ENCODE results near the gene MT1G.
"Not testable (repeated sequence)": the region's sequence is repeated elsewhere in the genome, so short reads cannot be mapped to it uniquely, and the experiment has no call there.

Gene MT1G

DNA sequence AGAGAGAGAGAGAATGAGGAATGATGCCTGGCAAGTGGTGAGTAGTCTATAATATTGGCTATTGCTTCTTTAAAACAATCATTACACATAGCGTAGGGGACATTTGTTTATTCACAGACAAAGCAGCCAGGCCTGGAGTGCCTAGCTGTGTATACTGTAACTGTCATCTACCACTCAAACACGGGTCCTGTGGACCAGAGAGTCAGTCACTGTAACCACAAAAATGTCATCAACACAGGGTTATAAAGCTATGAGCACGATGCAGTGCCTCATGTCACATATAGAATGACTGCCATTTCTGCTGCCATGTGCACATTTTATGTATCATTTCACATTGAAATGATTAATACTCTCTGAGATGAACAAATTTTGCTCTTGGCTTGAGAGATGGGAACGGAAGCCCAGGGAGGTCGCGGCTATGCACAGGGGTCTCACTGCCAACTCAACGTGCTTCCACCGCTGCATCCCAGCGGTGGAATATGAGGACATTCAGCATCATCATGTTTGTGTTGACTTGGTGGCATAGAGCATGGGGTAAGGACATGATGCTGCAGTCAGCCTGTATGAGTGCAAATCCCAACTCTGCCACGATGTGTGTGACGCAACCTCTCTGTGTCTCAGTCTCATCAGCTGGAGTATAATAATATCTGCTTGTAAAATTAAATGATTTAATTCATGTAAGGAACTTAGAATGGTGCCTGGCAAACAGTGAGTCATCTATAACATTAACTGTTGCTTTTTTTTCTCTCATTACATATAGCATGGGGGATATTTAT is 5.1 kb upstream of the MT1G start:
- no peak overlapping the region for H3K4me3 ChIP-seq (ENCODE audit: low read depth, low read length)
- H3K4me1 ChIP-seq (ENCODE audit: control insufficient read depth, insufficient read depth, low read length) = no peaks in the 10 kb centered on the region
- no peak overlapping the region for H3K27ac ChIP-seq (ENCODE audit: extremely low read depth, low read depth, low read length)
- POLR2A ChIA-PET = interaction anchor here (1.0 kb wide), 1 partner anchor 17 kb away, joined by 3 read pairs; no protein-coding TSS in a partner anchor
- H3K9me3 ChIP-seq (ENCODE audit: control insufficient read depth, insufficient read depth, low read depth, low read length) = no peaks in the 10 kb centered on the region
- TF ChIP-seq SCRT2 (tag by site-specific recombination; IDR thresholded peaks at IDR 0.05) = no peak
- no peak for TF ChIP-seq YY1 (tag by site-specific recombination; IDR thresholded peaks at IDR 0.05)
- TF ChIP-seq ZBTB20 (tag by site-specific recombination; IDR thresholded peaks at IDR 0.05) = no peak
- TF ChIP-seq ZNF37A (tag by site-specific recombination; IDR thresholded peaks at IDR 0.05) = no peak
- no peak for TF ChIP-seq ZNF292 (tag by site-specific recombination; IDR thresholded peaks at IDR 0.05; ENCODE audit: borderline replicate concordance, low read depth)
- no peak for TF ChIP-seq ZNF2 (tag by site-specific recombination; IDR thresholded peaks at IDR 0.05)
- TF ChIP-seq ZNF571 (tag by site-specific recombination; IDR thresholded peaks at IDR 0.05) = no peak
- no peak for TF ChIP-seq SP3 (tag by site-specific recombination; IDR thresholded peaks at IDR 0.05)
- no peak for TF ChIP-seq ZNF600 (tag by site-specific recombination; IDR thresholded peaks at IDR 0.05)
- CTCF ChIA-PET = interaction anchor here (1.0 to 3.4 kb wide), 4 partner anchors 25 to 69 kb away, joined by 3 to 31 read pairs (median 6); no protein-coding TSS in a partner anchor
- H3K36me3 ChIP-seq (ENCODE audit: control insufficient read depth in 2 of 2, insufficient read depth in 1 of 2, low read length in 2 of 2) = no peaks in the 10 kb centered on the region

DNA sequence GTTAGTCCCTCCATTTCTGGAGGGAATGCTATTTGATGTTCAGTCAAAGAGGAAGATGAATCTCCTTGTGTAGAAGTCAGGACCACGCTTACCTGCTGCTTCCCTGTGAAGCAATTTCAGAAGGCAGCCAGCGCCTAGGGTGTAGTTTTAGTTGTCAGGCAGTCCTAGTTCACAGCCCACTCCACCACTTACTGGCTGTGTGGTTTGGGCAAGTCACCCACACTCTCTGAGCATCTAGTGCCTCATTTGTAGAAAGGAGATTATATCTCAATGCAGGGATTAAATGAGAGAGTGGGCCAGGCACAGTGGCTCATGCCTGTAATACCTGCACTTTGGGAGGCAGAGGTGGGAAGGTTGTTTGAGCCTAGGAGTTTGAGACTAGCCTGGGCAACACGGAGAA is 4.3 kb upstream of the MT1G start:
- POLR2A ChIA-PET; H3K4me1 ChIP-seq (ENCODE audit: control insufficient read depth, insufficient read depth, low read length); H3K4me3 ChIP-seq (ENCODE audit: low read depth, low read length); H3K27ac ChIP-seq (ENCODE audit: extremely low read depth, low read depth, low read length); H3K36me3 ChIP-seq (ENCODE audit: control insufficient read depth in 2 of 2, insufficient read depth in 1 of 2, low read length in 2 of 2); H3K9me3 ChIP-seq (ENCODE audit: control insufficient read depth, insufficient read depth, low read depth, low read length): not testable (repeated sequence)
- TF ChIP-seq ZNF664 (tag by site-specific recombination; IDR thresholded peaks at IDR 0.05) (peak; percentile 28; the same call in 1 of the 2 replicates), EGR2 (tag by site-specific recombination; IDR thresholded peaks at IDR 0.05; ENCODE audit: low read depth) (peak; percentile 71)
- CTCF ChIA-PET = interaction anchor here (3.4 kb wide), 1 partner anchor 30 kb away, joined by 31 read pairs; no protein-coding TSS in a partner anchor

DNA sequence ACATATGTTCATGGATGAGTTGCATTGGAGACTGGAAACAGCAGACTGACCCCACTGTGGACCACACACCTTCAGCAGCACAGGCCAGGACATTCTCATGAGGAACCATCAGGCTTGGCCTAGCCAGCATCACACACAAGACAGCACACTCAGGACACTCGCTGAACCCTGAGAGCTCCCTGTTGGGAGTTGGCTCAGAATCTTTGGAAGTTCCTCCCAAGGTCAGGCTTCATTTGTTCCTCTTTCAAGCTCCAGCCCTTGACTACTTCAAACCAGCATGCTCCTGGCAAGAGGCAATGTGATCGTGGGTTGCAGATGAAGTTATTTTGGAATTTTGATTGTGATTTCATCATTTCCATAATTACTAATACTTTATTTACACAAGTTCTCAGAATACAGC is 3.8 kb upstream of the MT1G start:
- CTCF ChIA-PET = interaction anchor here (3.4 kb wide), 1 partner anchor 30 kb away, joined by 31 read pairs; no protein-coding TSS in a partner anchor
- H3K4me3 ChIP-seq (ENCODE audit: low read depth, low read length); H3K36me3 ChIP-seq (ENCODE audit: control insufficient read depth in 2 of 2, insufficient read depth in 1 of 2, low read length in 2 of 2); H3K27ac ChIP-seq (ENCODE audit: extremely low read depth, low read depth, low read length); POLR2A ChIA-PET; H3K4me1 ChIP-seq (ENCODE audit: control insufficient read depth, insufficient read depth, low read length); H3K9me3 ChIP-seq (ENCODE audit: control insufficient read depth, insufficient read depth, low read depth, low read length): not testable (repeated sequence)

DNA sequence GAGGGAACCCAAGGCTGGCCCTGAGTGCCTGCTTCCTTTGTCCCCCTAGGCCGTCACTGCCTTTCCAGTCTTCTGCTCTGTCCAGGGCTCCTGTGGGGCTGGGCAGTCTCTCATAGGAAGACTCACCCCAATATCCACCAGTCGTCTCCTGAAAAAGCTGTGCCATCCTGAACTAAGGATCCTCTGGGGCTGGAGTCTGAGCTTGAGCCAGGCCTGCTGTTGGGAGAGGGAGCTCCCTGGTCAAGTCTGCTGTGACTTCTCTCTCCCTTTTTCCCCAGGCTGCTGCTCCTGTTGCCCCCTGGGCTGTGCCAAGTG is 2.7 kb upstream of the MT1G start:
- H3K36me3 ChIP-seq (ENCODE audit: control insufficient read depth in 2 of 2, insufficient read depth in 1 of 2, low read length in 2 of 2) = no peaks in the 10 kb centered on the region
- H3K4me1 ChIP-seq (ENCODE audit: control insufficient read depth, insufficient read depth, low read length) = no peaks in the 10 kb centered on the region
- H3K9me3 ChIP-seq (ENCODE audit: control insufficient read depth, insufficient read depth, low read depth, low read length) = no peaks in the 10 kb centered on the region
- H3K4me3 ChIP-seq (ENCODE audit: low read depth, low read length) = no peak overlapping the region
- no peak for TF ChIP-seq ZNF146 (tag by site-specific recombination; IDR thresholded peaks at IDR 0.05)
- no peak for TF ChIP-seq TSHZ1 (tag by site-specific recombination; IDR thresholded peaks at IDR 0.05; ENCODE audit: borderline replicate concordance)
- TF ChIP-seq GFI1B (tag by site-specific recombination; IDR thresholded peaks at IDR 0.05) = no peak
- no peak for TF ChIP-seq ZNF138 (tag by site-specific recombination; IDR thresholded peaks at IDR 0.05; ENCODE audit: borderline replicate concordance)
- TF ChIP-seq ZNF529 (tag by site-specific recombination; IDR thresholded peaks at IDR 0.05; ENCODE audit: insufficient replicate concordance) = no peak
- no peak for TF ChIP-seq SP3 (tag by site-specific recombination; IDR thresholded peaks at IDR 0.05)
- TF ChIP-seq, protein P1, sequence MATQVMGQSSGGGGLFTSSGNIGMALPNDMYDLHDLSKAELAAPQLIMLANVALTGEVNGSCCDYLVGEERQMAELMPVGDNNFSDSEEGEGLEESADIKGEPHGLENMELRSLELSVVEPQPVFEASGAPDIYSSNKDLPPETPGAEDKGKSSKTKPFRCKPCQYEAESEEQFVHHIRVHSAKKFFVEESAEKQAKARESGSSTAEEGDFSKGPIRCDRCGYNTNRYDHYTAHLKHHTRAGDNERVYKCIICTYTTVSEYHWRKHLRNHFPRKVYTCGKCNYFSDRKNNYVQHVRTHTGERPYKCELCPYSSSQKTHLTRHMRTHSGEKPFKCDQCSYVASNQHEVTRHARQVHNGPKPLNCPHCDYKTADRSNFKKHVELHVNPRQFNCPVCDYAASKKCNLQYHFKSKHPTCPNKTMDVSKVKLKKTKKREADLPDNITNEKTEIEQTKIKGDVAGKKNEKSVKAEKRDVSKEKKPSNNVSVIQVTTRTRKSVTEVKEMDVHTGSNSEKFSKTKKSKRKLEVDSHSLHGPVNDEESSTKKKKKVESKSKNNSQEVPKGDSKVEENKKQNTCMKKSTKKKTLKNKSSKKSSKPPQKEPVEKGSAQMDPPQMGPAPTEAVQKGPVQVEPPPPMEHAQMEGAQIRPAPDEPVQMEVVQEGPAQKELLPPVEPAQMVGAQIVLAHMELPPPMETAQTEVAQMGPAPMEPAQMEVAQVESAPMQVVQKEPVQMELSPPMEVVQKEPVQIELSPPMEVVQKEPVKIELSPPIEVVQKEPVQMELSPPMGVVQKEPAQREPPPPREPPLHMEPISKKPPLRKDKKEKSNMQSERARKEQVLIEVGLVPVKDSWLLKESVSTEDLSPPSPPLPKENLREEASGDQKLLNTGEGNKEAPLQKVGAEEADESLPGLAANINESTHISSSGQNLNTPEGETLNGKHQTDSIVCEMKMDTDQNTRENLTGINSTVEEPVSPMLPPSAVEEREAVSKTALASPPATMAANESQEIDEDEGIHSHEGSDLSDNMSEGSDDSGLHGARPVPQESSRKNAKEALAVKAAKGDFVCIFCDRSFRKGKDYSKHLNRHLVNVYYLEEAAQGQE (tag by site-specific recombination; IDR thresholded peaks at IDR 0.05) = no peak
- no peak for TF ChIP-seq ZBTB49 (tag by site-specific recombination; IDR thresholded peaks at IDR 0.05; ENCODE audit: low read depth)
- CTCF ChIA-PET = no interaction called here
- POLR2A ChIA-PET = no interaction called here
- H3K27ac ChIP-seq (ENCODE audit: extremely low read depth, low read depth, low read length) = no peak overlapping the region
